ENCODE results near the gene WDR6. TPM values are rescaled to one million over a fixed set of nuclear protein-coding genes. Genes with fewer than 3 reads are reported as not detected.

Gene WDR6
- total and polyA plus RNA-seq, 4 donors, result 29.4 to 50.9 (median 47.0) TPM

DNA sequence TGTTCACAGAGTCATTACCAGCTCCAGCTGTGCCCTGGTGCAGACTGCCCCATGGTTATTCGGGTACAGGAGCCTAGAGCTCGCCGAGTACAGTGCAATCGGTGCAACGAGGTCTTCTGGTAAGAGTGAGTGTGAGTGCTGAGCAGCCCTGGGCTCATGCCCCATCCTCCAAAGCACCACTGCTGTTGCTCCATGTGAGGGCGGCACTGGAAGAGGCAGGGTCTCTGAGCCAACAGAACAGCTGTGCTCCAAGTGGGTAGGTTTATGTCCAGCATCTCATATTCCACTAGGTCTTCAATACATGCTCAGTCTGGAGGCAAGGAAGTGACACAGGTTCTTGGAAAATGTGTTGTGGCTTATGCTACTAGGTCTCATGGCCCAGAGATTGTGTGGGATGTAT, 36.6 kb upstream of the WDR6 start (continued):
- TF ChIP-seq, protein P1, sequence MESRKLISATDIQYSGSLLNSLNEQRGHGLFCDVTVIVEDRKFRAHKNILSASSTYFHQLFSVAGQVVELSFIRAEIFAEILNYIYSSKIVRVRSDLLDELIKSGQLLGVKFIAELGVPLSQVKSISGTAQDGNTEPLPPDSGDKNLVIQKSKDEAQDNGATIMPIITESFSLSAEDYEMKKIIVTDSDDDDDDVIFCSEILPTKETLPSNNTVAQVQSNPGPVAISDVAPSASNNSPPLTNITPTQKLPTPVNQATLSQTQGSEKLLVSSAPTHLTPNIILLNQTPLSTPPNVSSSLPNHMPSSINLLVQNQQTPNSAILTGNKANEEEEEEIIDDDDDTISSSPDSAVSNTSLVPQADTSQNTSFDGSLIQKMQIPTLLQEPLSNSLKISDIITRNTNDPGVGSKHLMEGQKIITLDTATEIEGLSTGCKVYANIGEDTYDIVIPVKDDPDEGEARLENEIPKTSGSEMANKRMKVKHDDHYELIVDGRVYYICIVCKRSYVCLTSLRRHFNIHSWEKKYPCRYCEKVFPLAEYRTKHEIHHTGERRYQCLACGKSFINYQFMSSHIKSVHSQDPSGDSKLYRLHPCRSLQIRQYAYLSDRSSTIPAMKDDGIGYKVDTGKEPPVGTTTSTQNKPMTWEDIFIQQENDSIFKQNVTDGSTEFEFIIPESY (IDR thresholded peaks at IDR 0.05), result no peak
- no peak for TF ChIP-seq HNF4G (IDR thresholded peaks at IDR 0.05)
- TF ChIP-seq NR2F2 (IDR thresholded peaks at IDR 0.05), result no peak
- no peak for TF ChIP-seq TAF1 (conservative IDR thresholded peaks at IDR 0.05)
- TF ChIP-seq RAD21 (IDR thresholded peaks at IDR 0.05), result no peak
- TF ChIP-seq, protein P2, sequence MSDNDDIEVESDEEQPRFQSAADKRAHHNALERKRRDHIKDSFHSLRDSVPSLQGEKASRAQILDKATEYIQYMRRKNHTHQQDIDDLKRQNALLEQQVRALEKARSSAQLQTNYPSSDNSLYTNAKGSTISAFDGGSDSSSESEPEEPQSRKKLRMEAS (IDR thresholded peaks at IDR 0.05), result no peak
- TF ChIP-seq SP1 (IDR thresholded peaks at IDR 0.05), result no peak

DNA sequence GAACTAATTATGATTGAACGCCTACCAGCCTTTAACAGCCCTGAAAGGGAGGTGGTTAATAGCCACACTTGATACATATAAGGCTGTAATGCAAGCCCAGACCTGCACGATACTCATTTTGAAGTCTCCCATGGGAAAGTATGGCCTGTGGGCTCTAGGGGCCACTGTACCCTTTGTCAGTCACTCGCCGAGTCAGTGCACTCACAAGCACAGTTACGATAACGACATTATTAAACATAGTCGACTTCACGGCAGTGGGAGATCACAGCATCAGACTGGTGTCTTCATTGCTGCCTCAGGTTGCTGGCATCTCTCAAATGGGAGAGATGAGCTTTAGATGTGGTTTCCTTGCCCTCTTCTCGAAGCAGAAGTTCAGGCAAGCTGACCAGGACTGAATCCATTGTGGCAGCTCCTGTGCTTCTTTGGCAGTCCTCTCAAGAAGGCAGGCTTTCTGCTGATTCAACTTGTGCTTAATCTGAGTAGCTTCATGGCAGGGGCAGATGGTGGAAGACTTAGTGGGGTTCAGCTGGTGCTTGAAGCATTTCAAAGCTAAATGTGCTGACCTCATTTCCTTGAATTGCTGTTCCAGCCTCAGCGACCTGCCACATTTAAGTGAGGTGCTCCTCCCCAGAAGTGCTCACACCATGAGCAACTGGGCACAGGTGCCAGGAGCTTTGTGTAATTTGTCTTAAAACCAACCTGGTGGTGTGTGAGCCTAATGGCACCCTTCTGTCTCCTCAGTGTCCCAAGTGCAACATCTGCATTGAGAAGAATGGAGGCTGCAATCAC, 32.9 kb upstream of the WDR6 start:
- no peak overlapping the region for H3K4me3 ChIP-seq (ENCODE audit: low read depth in 1 of 3, low read length in 3 of 3)
- peaks cover 38 to 84% (median 67%) of the 10 kb centered on the region in 4 donors for H3K36me3 ChIP-seq (ENCODE audit: control insufficient read depth in 4 of 4, insufficient read depth in 3 of 4, low read depth in 1 of 4, low read length in 3 of 4)

DNA sequence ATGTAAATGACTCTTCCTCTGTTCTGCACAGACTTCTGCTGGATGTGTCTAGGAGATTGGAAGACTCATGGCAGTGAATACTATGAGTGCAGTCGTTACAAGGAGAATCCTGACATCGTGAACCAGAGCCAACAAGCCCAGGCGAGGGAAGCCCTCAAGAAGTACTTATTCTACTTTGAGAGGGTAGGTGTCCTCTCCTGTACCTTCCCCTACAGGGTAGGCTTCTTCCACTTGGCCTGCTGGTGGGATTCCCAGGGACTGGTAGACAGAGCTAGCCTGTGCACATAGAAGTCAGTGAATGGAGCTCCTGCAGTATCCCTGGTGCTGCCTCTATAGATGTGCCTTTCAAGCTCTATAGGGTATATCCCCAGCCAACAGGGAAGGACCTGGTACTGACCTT, 27.7 kb upstream of the WDR6 start:
- no peak for DNase-seq (ENCODE audit: low spot score)
- WGBS, result 96% methylated on average over 3 of the region's 3 CpGs

More for the DNA sequence above, 32.9 kb upstream of the WDR6 start:
- H3K9me3 ChIP-seq (ENCODE audit: control insufficient read depth in 4 of 4, low read length in 3 of 4), result no peaks in the 10 kb centered on the region
- TF ChIP-seq RAD21 (IDR thresholded peaks at IDR 0.05), result no peak
- no peak for TF ChIP-seq JUND (IDR thresholded peaks at IDR 0.05)
- no peak for DNase-seq (ENCODE audit: low spot score)
- H3K4me1 ChIP-seq (ENCODE audit: control insufficient read depth in 4 of 4, insufficient read depth in 4 of 4, low read length in 3 of 4), result no peaks in the 10 kb centered on the region
- no peak overlapping the region for H3K27ac ChIP-seq (ENCODE audit: low read depth in 1 of 2, low read length in 2 of 2)
- no peak overlapping the region for H3K9ac ChIP-seq (ENCODE audit: low read depth in 1 of 2, low read length in 2 of 2)
- WGBS, result 95% methylated on average over 10 of the region's 10 CpGs
- no peaks in the 10 kb centered on the region for H3K27me3 ChIP-seq (ENCODE audit: control insufficient read depth in 4 of 4, insufficient read depth in 4 of 4, low read length in 3 of 4)

More for the DNA sequence above, 27.7 kb upstream of the WDR6 start:
- no peak overlapping the region for H3K9ac ChIP-seq (ENCODE audit: low read depth in 1 of 2, low read length in 2 of 2)
- no peaks in the 10 kb centered on the region for H3K4me1 ChIP-seq (ENCODE audit: control insufficient read depth in 4 of 4, insufficient read depth in 4 of 4, low read length in 3 of 4)
- no peaks in the 10 kb centered on the region for H3K27me3 ChIP-seq (ENCODE audit: control insufficient read depth in 4 of 4, insufficient read depth in 4 of 4, low read length in 3 of 4)
- no peak overlapping the region for H3K27ac ChIP-seq (ENCODE audit: low read depth in 1 of 2, low read length in 2 of 2)
- H3K9me3 ChIP-seq (ENCODE audit: control insufficient read depth in 4 of 4, low read length in 3 of 4), result no peaks in the 10 kb centered on the region
- TF ChIP-seq RXRA (IDR thresholded peaks at IDR 0.05) (no peak), SP1 (IDR thresholded peaks at IDR 0.05) (no peak)
- TF ChIP-seq, protein P3, sequence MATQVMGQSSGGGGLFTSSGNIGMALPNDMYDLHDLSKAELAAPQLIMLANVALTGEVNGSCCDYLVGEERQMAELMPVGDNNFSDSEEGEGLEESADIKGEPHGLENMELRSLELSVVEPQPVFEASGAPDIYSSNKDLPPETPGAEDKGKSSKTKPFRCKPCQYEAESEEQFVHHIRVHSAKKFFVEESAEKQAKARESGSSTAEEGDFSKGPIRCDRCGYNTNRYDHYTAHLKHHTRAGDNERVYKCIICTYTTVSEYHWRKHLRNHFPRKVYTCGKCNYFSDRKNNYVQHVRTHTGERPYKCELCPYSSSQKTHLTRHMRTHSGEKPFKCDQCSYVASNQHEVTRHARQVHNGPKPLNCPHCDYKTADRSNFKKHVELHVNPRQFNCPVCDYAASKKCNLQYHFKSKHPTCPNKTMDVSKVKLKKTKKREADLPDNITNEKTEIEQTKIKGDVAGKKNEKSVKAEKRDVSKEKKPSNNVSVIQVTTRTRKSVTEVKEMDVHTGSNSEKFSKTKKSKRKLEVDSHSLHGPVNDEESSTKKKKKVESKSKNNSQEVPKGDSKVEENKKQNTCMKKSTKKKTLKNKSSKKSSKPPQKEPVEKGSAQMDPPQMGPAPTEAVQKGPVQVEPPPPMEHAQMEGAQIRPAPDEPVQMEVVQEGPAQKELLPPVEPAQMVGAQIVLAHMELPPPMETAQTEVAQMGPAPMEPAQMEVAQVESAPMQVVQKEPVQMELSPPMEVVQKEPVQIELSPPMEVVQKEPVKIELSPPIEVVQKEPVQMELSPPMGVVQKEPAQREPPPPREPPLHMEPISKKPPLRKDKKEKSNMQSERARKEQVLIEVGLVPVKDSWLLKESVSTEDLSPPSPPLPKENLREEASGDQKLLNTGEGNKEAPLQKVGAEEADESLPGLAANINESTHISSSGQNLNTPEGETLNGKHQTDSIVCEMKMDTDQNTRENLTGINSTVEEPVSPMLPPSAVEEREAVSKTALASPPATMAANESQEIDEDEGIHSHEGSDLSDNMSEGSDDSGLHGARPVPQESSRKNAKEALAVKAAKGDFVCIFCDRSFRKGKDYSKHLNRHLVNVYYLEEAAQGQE (IDR thresholded peaks at IDR 0.05), result no peak
- TF ChIP-seq, protein P4, sequence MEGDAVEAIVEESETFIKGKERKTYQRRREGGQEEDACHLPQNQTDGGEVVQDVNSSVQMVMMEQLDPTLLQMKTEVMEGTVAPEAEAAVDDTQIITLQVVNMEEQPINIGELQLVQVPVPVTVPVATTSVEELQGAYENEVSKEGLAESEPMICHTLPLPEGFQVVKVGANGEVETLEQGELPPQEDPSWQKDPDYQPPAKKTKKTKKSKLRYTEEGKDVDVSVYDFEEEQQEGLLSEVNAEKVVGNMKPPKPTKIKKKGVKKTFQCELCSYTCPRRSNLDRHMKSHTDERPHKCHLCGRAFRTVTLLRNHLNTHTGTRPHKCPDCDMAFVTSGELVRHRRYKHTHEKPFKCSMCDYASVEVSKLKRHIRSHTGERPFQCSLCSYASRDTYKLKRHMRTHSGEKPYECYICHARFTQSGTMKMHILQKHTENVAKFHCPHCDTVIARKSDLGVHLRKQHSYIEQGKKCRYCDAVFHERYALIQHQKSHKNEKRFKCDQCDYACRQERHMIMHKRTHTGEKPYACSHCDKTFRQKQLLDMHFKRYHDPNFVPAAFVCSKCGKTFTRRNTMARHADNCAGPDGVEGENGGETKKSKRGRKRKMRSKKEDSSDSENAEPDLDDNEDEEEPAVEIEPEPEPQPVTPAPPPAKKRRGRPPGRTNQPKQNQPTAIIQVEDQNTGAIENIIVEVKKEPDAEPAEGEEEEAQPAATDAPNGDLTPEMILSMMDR (IDR thresholded peaks at IDR 0.05; ENCODE audit: low read depth, low read length, missing input control), result no peak
- no peak overlapping the region for H3K4me3 ChIP-seq (ENCODE audit: low read depth in 1 of 3, low read length in 3 of 3)
- peaks cover 29 to 80% (median 65%) of the 10 kb centered on the region in 4 donors for H3K36me3 ChIP-seq (ENCODE audit: control insufficient read depth in 4 of 4, insufficient read depth in 3 of 4, low read depth in 1 of 4, low read length in 3 of 4)

All from liver (tissue), 9 donors.